Stimulated activated CD4-positive, alpha-beta T cell treated with anti-CD3 and anti-CD28 coated beads, Interleukin-15, amount 100 ng/mL, for 1 hour (primary cell): ENCODE results near the gene TRAPPC3L.

Source experiments
- DNase-seq, 2 donors: peaks; one replicate each; pipeline ENCODE4 v3.0.0-alpha.2; 2020; ENCODE audit warnings: low read depth in 1 of 2, low spot score in 1 of 2

TRAPPC3L gene

GRCh38 chr6:116468293-116468692, 77.2 kb downstream of the TRAPPC3L start:
- DNase-seq, result no peak

GRCh38 chr6:116467514-116467913, 78.0 kb downstream of the TRAPPC3L start:
- no peak for DNase-seq

GRCh38 chr6:116467096-116467495, 78.4 kb downstream of the TRAPPC3L start:
- DNase-seq, result no peak

- DNase-seq, result no peak
These were observed 80.2 kb downstream of the TRAPPC3L start for GRCh38 chr6:116465246-116465645.

- no peak for DNase-seq
These were observed 82.2 kb downstream of the TRAPPC3L start for GRCh38 chr6:116463301-116463700.

GRCh38 chr6:116461932-116462885, 83.3 kb downstream of the TRAPPC3L start:
- DNase-seq, result peak in 1 of 2 donors; percentile 29

- no peak for DNase-seq
These were observed 84.1 kb downstream of the TRAPPC3L start, which contains the start of gene CALHM6 for GRCh38 chr6:116461331-116461931. CALHM6 (plus strand) TSS chr6:116461375; CDS start chr6:116461930, 555 bp downstream.

- no peak for DNase-seq
These were observed 85.6 kb downstream of the TRAPPC3L start for GRCh38 chr6:116459927-116460326.

- DNase-seq, result no peak
These were observed 87.2 kb downstream of the TRAPPC3L start for GRCh38 chr6:116458264-116458663.

GRCh38 chr6:116456927-116457326, 88.6 kb downstream of the TRAPPC3L start:
- DNase-seq, result no peak

GRCh38 chr6:116456106-116456505, 89.4 kb downstream of the TRAPPC3L start:
- DNase-seq, result no peak

- no peak for DNase-seq
These were observed 93.0 kb downstream of the TRAPPC3L start for GRCh38 chr6:116452531-116452930.

- no peak for DNase-seq
These were observed 93.6 kb downstream of the TRAPPC3L start for GRCh38 chr6:116451916-116452315.

- DNase-seq, result no peak
These were observed 94.4 kb downstream of the TRAPPC3L start for GRCh38 chr6:116450769-116451740.

GRCh38 chr6:116450185-116450710, 95.2 kb downstream of the TRAPPC3L start:
- no peak for DNase-seq

- no peak for DNase-seq
These were observed 95.9 kb downstream of the TRAPPC3L start for GRCh38 chr6:116449565-116449964.

GRCh38 chr6:116447496-116448011, 97.9 kb downstream of the TRAPPC3L start:
- no peak for DNase-seq

GRCh38 chr6:116447052-116447451, 98.4 kb downstream of the TRAPPC3L start:
- DNase-seq, result no peak

- no peak for DNase-seq
These were observed 99.1 kb downstream of the TRAPPC3L start for GRCh38 chr6:116446399-116446798.

- DNase-seq, result no peak
These were observed 100.4 kb downstream of the TRAPPC3L start for GRCh38 chr6:116445102-116445501.
